Measurements from ENCODE around the gene SENP2.

DNA sequence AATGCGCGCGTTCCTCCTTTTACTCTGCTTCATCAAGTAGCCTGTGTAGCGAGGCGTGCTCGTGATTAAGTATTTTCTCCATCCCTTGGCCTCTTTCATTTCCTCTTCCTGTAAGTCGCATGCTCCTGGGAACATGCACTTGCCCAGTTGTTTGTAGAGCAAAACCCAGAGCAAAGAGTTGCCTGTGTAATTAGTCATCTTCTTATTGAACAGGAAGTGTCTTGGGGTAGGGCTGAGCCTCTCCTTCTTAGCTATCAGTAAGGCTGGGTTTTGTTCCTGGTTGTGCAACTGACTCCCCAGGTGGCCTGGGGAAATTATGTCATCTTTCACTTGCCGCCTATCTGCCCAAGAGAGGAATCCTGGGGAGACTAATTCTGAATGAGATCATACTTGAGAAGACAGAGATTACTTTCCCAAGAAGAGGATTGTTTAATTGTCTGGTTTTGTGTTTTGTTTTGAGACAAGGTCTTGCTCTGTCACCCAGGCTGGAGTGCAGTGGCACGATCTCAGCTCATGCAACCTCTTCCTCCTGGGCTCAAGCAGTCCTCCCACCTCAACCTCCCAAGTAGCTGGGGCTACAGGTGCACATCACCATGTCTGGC lies 48.6 kb upstream of the SENP2 start:
- peak; percentile 97 for TF ChIP-seq CEBPB (IDR thresholded peaks at IDR 0.05)
- TF ChIP-seq NFIC (IDR thresholded peaks at IDR 0.05), result no peak
- no peak for TF ChIP-seq CREB1 (IDR thresholded peaks at IDR 0.05; ENCODE audit: low read depth)
- no peak for TF ChIP-seq YY1 (IDR thresholded peaks at IDR 0.05; ENCODE audit: low read depth)
- peak; percentile 19; the same call in 1 of the 2 replicates for TF ChIP-seq TEAD4 (IDR thresholded peaks at IDR 0.05)
- TF ChIP-seq TAF1 (IDR thresholded peaks at IDR 0.05; ENCODE audit: low read depth), result no peak
- no peak for TF ChIP-seq RAD21 (IDR thresholded peaks at IDR 0.05; ENCODE audit: low read depth)
- TF ChIP-seq, protein P1, sequence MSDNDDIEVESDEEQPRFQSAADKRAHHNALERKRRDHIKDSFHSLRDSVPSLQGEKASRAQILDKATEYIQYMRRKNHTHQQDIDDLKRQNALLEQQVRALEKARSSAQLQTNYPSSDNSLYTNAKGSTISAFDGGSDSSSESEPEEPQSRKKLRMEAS (IDR thresholded peaks at IDR 0.05), result no peak
- TF ChIP-seq FOXM1 (IDR thresholded peaks at IDR 0.05; ENCODE audit: borderline replicate concordance, low read depth), result no peak
- no peak for TF ChIP-seq EGR1 (IDR thresholded peaks at IDR 0.05)

All from Ishikawa (cell line).